Esophagus muscularis mucosa (tissue), 4 donors: ENCODE data around the gene XXYLT1.

Source experiments
- CTCF ChIP-seq, 3 experiments: fragments of 200-600 bp in 2 of 3; fragments of 450-650 bp in 1 of 3; sonication (generic) in 2 of 3; IDR thresholded peaks; one replicate each; pipeline ENCODE4 v1.5.1; 2017 to 2019; ENCODE audit warnings: antibody characterized with exemption in 3 of 3, mild to moderate bottlenecking in 2 of 3, moderate library complexity in 1 of 3
- EP300 ChIP-seq: sonication (generic); formaldehyde crosslinking; IDR thresholded peaks from one replicate; pipeline ENCODE4 v1.6.1; 2017; ENCODE audit warnings: antibody characterized with exemption
- POLR2A ChIP-seq: fragments of 450-650 bp; IDR thresholded peaks from one replicate; pipeline ENCODE4 v1.6.1; 2017; ENCODE audit warnings: antibody characterized with exemption, moderate library complexity, mild to moderate bottlenecking, low read depth
- POLR2AphosphoS5 ChIP-seq, 2 donors: sonication (generic); formaldehyde crosslinking; IDR thresholded peaks; one replicate each; pipeline ENCODE4 v1.6.1; 2017; ENCODE audit warnings: antibody characterized with exemption in 2 of 2

- no peak for TF ChIP-seq CTCF (IDR thresholded peaks at IDR 0.05)
- TF ChIP-seq POLR2A = no peak
- TF ChIP-seq EP300 = no peak
- no peak for TF ChIP-seq POLR2AphosphoS5 (IDR thresholded peaks at IDR 0.05)
These were observed 144.8 kb downstream of the XXYLT1 start for GRCh38 chr3:195126056-195126605.
